A549 (cell line): ENCODE results near the gene SERTAD4. TPM values are rescaled to one million over a fixed set of nuclear protein-coding genes. Genes with fewer than 3 reads are reported as not detected.

Source experiments
- ATAC-seq, 2 experiments: fragments of 200-7000 bp in 1 of 2; fragments of >200 bp in 1 of 2; cut with Nextera tagmentation in 1 of 2; cut with Tn5 transposase in 1 of 2; 3 replicates each; pipeline versions ENCODE4 v1.8.0 to v1.9.1; 2018 to 2020; ENCODE audit warnings: mild to moderate bottlenecking in 1 of 2, moderate library complexity in 1 of 2
- CTCF ChIA-PET: fragments of 300-600 bp; sonication (Branson Sonifier 250); formaldehyde crosslinking; extraction: SDS; loops from one replicate; lab custom pipeline; 2021; ENCODE audit warnings: antibody characterized with exemption, inconsistent platforms; lab: Yijun Ruan, JAX
- POLR2A ChIA-PET: fragments of 350-600 bp; formaldehyde crosslinking; extraction: SDS; loops from one replicate; lab custom pipeline; 2021; ENCODE audit warnings: antibody characterized with exemption, inconsistent platforms; lab: Yijun Ruan, JAX
- DNase-seq, 2 experiments: peaks; one replicate each; pipeline versions ENCODE4 v3.0.0 to v3.0.0-alpha.2; 2011 to 2016; ENCODE audit warnings: low read depth in 1 of 2, low spot score in 1 of 2
- FAIRE-seq: peaks from 2 replicates; lab custom pipeline; 2011; peaks lifted over from hg19 to GRCh38; lab: Jason Lieb, UNC
- H3K27ac ChIP-seq, 2 experiments: fragments of >200 bp; sonication (Bioruptor Twin); formaldehyde crosslinking; 3 replicates each; pipeline ENCODE4 v1.5.1; 2016 to 2017
- H3K4me1 ChIP-seq: fragments of >200 bp; sonication (Bioruptor Twin); formaldehyde crosslinking; 3 replicates; pipeline ENCODE4 v1.6.1; 2016
- H3K4me2 ChIP-seq: fragments of >200 bp; sonication (Bioruptor Twin); formaldehyde crosslinking; 3 replicates; pipeline ENCODE4 v1.6.1; 2016
- H3K4me3 ChIP-seq: fragments of >200 bp; sonication (Bioruptor Twin); formaldehyde crosslinking; 3 replicates; pipeline ENCODE4 v1.5.1; 2016
- H3K9me3 ChIP-seq: fragments of >200 bp; sonication (Bioruptor Twin); formaldehyde crosslinking; 3 replicates; pipeline ENCODE4 v1.6.1; 2016
- CEBPB ChIP-seq, 2 experiments: fragments of >200 bp in 1 of 2; sonication (Bioruptor Twin) in 1 of 2; formaldehyde crosslinking in 1 of 2; IDR thresholded peaks; 2 replicates each; pipeline ENCODE4 v1.6.1; 2012 to 2016
- CHD2 ChIP-seq: fragments of 150-350 bp; IDR thresholded peaks from 2 replicates; pipeline ENCODE4 v1.6.1; 2014; ENCODE audit warnings: low read length; ENCODE audit not compliant: partially characterized antibody
- CHD4 ChIP-seq: fragments of 200-600 bp; sonication (generic); IDR thresholded peaks from 2 replicates; pipeline ENCODE4 v1.6.1; 2016; ENCODE audit warnings: antibody characterized with exemption, mild to moderate bottlenecking, borderline replicate concordance
- ESRRA ChIP-seq: fragments of 150-350 bp; IDR thresholded peaks from 2 replicates; pipeline ENCODE4 v1.6.1; 2014; ENCODE audit warnings: mild to moderate bottlenecking, low read length, borderline replicate concordance
- GATA3 ChIP-seq: IDR thresholded peaks from 2 replicates; pipeline ENCODE4 v1.6.1; 2012; ENCODE audit warnings: borderline replicate concordance
- HOXB13 ChIP-seq: fragments of 250-450 bp; sonication (Bioruptor Pico); IDR thresholded peaks from 2 replicates; pipeline ENCODE4 v1.5.0; 2020; ENCODE audit warnings: low read depth, mild to moderate bottlenecking, moderate library complexity
- JUN ChIP-seq, 2 experiments: fragments of >200 bp; sonication (Bioruptor Twin); formaldehyde crosslinking; IDR thresholded peaks; 2 replicates in 1 of 2; 3 replicates in 1 of 2; pipeline ENCODE4 v1.6.1; 2016 to 2017
- KDM5A ChIP-seq: fragments of 200-600 bp; sonication (generic); IDR thresholded peaks from 2 replicates; pipeline ENCODE4 v1.6.1; 2016; ENCODE audit warnings: antibody characterized with exemption, mild to moderate bottlenecking
- NPAS2 ChIP-seq: fragments of 250-450 bp; sonication (Bioruptor Pico); IDR thresholded peaks from 2 replicates; pipeline ENCODE4 v1.8.0; 2022; ENCODE audit warnings: mild to moderate bottlenecking, moderate library complexity, borderline replicate concordance
- NR3C1 ChIP-seq: fragments of >200 bp; sonication (Bioruptor Twin); formaldehyde crosslinking; IDR thresholded peaks from 3 replicates; pipeline ENCODE4 v1.6.1; 2017
- PHF8 ChIP-seq: fragments of 200-600 bp; sonication (generic); IDR thresholded peaks from 2 replicates; pipeline ENCODE4 v1.6.1; 2016; ENCODE audit warnings: low read depth, mild to moderate bottlenecking, antibody characterized with exemption, moderate library complexity, borderline replicate concordance
- POLR2AphosphoS2 ChIP-seq: conservative IDR thresholded peaks from 2 replicates; pipeline ENCODE4 v1.6.1; 2012; ENCODE audit warnings: low read length, improper control_type of control experiment, inconsistent platforms
- RARB ChIP-seq: fragments of 250-450 bp; sonication (Bioruptor Pico); IDR thresholded peaks from 2 replicates; pipeline ENCODE4 v1.8.0; 2021; ENCODE audit warnings: mild to moderate bottlenecking, moderate library complexity
- RFX5 ChIP-seq: fragments of 450-650 bp; IDR thresholded peaks from 2 replicates; pipeline ENCODE4 v1.7.1; 2014; ENCODE audit warnings: antibody characterized with exemption, mild to moderate bottlenecking, moderate library complexity
- RNF2 ChIP-seq: fragments of 200-600 bp; sonication (generic); IDR thresholded peaks from 2 replicates; pipeline ENCODE4 v1.6.1; 2016; ENCODE audit warnings: low read depth, mild to moderate bottlenecking, antibody characterized with exemption, moderate library complexity, borderline replicate concordance
- SMC3 ChIP-seq: fragments of >200 bp; sonication (Bioruptor Twin); formaldehyde crosslinking; IDR thresholded peaks from 3 replicates; pipeline ENCODE4 v1.6.1; 2018; ENCODE audit warnings: inconsistent platforms
- SREBF2 ChIP-seq: fragments of 450-650 bp; IDR thresholded peaks from 2 replicates; pipeline ENCODE4 v1.6.1; 2014; ENCODE audit warnings: mild to moderate bottlenecking, moderate library complexity
- TP53 ChIP-seq: fragments of 250-450 bp; sonication (Bioruptor Pico); IDR thresholded peaks from 2 replicates; pipeline ENCODE4 v1.5.0; 2021; ENCODE audit warnings: mild to moderate bottlenecking, moderate library complexity
- ZC3H11A ChIP-seq: fragments of 450-650 bp; IDR thresholded peaks from 2 replicates; pipeline ENCODE4 v1.6.1; 2014; ENCODE audit warnings: antibody characterized with exemption, mild to moderate bottlenecking
- ZFP36 ChIP-seq: fragments of 450-650 bp; IDR thresholded peaks from 2 replicates; pipeline ENCODE4 v1.6.1; 2014; ENCODE audit warnings: borderline replicate concordance; ENCODE audit not compliant: partially characterized antibody
- WGBS: methylation state at CpG from one replicate; pipeline ENCODE4 v1.1.6; 2017; ENCODE audit errors: missing lambda C conversion rate; 5-methylcytosine and 5-hydroxymethylcytosine counted together
- polyA plus RNA-seq, 4 experiments: library from polyadenylated mRNA; depleted of rRNA in 3 of 4; stranded (reverse); fragments of >200 nt; fragmentation: RNase III in 1 of 4; extraction: RNeasy Plus Mini Kit Qiagen cat#74134 plus additional on column Dnase treatment in 1 of 4; gene quantifications; 2 replicates in 3 of 4; 3 replicates in 1 of 4; pipeline ENCODE4 v1.2.3, GENCODE V29; 2011 to 2017
- TF ChIP-seq, protein P1 (sequence below): fragments of >200 bp; sonication (Bioruptor Twin); formaldehyde crosslinking; IDR thresholded peaks from 3 replicates; pipeline ENCODE4 v1.6.1; 2016
- TF ChIP-seq, protein P2 (sequence below): IDR thresholded peaks from 2 replicates; pipeline ENCODE4 v1.6.1; 2012
- TF ChIP-seq, protein P3 (sequence below): fragments of >200 bp; sonication (Bioruptor Twin); formaldehyde crosslinking; IDR thresholded peaks from 2 replicates; pipeline ENCODE4 v1.6.1; 2016
- TF ChIP-seq, protein P4 (sequence below): fragments of 250-450 bp; sonication (Bioruptor Pico); IDR thresholded peaks from 2 replicates; pipeline ENCODE4 v1.5.0; 2021; ENCODE audit warnings: mild to moderate bottlenecking, moderate library complexity, borderline replicate concordance
- TF ChIP-seq, protein P5 (sequence below): fragments of >200 bp; sonication (Bioruptor Twin); formaldehyde crosslinking; IDR thresholded peaks from 3 replicates; pipeline ENCODE4 v1.5.1; 2016

SERTAD4 gene
- polyA plus RNA-seq, 2 of the 4 experiments (the other 2 are of a cell fraction) = 0.62 to 0.71 TPM

DNA sequence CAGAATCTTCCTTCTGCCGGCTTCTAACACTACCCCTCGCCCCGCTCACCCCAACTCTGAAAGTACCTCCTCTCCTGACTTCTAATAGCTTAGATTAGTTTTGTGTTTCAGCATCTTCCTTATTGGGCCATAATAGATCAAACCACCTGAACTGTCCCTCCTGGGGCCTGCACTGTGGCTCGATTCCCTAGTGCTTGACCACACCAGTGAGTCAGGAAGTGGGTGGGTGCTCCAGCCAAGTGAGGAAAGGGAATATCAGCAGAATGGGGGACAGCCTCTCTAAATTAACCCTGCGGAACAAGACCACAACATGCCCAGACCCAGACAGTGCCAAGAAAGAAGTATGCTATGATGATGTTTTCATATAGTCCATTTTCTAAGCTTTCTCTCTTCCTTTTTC, 8.5 kb downstream of the SERTAD4 start:
- TF ChIP-seq ZFP36 = no peak
- no peak for TF ChIP-seq HOXB13
- no peak for TF ChIP-seq JUN (IDR thresholded peaks at IDR 0.05)
- no peak for TF ChIP-seq CHD2
- TF ChIP-seq RFX5 = no peak
- no peak for TF ChIP-seq ZC3H11A
- no peak for TF ChIP-seq TP53 (CRISPR knock-in tag)
- no peak for TF ChIP-seq NPAS2 (CRISPR knock-in tag)
- TF ChIP-seq CHD4 = no peak
- TF ChIP-seq, protein P1, sequence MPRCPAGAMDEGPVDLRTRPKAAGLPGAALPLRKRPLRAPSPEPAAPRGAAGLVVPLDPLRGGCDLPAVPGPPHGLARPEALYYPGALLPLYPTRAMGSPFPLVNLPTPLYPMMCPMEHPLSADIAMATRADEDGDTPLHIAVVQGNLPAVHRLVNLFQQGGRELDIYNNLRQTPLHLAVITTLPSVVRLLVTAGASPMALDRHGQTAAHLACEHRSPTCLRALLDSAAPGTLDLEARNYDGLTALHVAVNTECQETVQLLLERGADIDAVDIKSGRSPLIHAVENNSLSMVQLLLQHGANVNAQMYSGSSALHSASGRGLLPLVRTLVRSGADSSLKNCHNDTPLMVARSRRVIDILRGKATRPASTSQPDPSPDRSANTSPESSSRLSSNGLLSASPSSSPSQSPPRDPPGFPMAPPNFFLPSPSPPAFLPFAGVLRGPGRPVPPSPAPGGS = no peak
- TF ChIP-seq SMC3 = no peak
- TF ChIP-seq CEBPB (IDR thresholded peaks at IDR 0.05) = no peak
- TF ChIP-seq, protein P2, sequence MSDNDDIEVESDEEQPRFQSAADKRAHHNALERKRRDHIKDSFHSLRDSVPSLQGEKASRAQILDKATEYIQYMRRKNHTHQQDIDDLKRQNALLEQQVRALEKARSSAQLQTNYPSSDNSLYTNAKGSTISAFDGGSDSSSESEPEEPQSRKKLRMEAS = no peak
- no peak for TF ChIP-seq PHF8
- no peak for TF ChIP-seq GATA3
- TF ChIP-seq, protein P3, sequence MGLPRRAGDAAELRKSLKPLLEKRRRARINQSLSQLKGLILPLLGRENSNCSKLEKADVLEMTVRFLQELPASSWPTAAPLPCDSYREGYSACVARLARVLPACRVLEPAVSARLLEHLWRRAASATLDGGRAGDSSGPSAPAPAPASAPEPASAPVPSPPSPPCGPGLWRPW = no peak
- TF ChIP-seq, protein P4, sequence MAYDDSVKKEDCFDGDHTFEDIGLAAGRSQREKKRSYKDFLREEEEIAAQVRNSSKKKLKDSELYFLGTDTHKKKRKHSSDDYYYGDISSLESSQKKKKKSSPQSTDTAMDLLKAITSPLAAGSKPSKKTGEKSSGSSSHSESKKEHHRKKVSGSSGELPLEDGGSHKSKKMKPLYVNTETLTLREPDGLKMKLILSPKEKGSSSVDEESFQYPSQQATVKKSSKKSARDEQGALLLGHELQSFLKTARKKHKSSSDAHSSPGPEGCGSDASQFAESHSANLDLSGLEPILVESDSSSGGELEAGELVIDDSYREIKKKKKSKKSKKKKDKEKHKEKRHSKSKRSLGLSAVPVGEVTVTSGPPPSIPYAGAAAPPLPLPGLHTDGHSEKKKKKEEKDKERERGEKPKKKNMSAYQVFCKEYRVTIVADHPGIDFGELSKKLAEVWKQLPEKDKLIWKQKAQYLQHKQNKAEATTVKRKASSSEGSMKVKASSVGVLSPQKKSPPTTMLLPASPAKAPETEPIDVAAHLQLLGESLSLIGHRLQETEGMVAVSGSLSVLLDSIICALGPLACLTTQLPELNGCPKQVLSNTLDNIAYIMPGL (CRISPR knock-in tag) = no peak
- TF ChIP-seq KDM5A = no peak
- TF ChIP-seq, protein P5, sequence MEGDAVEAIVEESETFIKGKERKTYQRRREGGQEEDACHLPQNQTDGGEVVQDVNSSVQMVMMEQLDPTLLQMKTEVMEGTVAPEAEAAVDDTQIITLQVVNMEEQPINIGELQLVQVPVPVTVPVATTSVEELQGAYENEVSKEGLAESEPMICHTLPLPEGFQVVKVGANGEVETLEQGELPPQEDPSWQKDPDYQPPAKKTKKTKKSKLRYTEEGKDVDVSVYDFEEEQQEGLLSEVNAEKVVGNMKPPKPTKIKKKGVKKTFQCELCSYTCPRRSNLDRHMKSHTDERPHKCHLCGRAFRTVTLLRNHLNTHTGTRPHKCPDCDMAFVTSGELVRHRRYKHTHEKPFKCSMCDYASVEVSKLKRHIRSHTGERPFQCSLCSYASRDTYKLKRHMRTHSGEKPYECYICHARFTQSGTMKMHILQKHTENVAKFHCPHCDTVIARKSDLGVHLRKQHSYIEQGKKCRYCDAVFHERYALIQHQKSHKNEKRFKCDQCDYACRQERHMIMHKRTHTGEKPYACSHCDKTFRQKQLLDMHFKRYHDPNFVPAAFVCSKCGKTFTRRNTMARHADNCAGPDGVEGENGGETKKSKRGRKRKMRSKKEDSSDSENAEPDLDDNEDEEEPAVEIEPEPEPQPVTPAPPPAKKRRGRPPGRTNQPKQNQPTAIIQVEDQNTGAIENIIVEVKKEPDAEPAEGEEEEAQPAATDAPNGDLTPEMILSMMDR = no peak
- no peak for TF ChIP-seq RNF2
- H3K27ac ChIP-seq = no peak overlapping the region
- no peak overlapping the region for H3K4me3 ChIP-seq
- DNase-seq (no peak), FAIRE-seq (no peak), ATAC-seq (no peak)
- POLR2A ChIA-PET = no interaction called here
- CTCF ChIA-PET = interaction anchor here (0.9 to 2.3 kb wide), 5 partner anchors 10 to 70 kb away, joined by 3 to 9 read pairs (median 6); no protein-coding TSS in a partner anchor
- WGBS = 82% methylated on average over 5 of the region's 5 CpGs
- no peak overlapping the region for H3K4me2 ChIP-seq
- no peaks in the 10 kb centered on the region for H3K9me3 ChIP-seq
- peaks cover 17% of the 10 kb centered on the region for H3K4me1 ChIP-seq

DNA sequence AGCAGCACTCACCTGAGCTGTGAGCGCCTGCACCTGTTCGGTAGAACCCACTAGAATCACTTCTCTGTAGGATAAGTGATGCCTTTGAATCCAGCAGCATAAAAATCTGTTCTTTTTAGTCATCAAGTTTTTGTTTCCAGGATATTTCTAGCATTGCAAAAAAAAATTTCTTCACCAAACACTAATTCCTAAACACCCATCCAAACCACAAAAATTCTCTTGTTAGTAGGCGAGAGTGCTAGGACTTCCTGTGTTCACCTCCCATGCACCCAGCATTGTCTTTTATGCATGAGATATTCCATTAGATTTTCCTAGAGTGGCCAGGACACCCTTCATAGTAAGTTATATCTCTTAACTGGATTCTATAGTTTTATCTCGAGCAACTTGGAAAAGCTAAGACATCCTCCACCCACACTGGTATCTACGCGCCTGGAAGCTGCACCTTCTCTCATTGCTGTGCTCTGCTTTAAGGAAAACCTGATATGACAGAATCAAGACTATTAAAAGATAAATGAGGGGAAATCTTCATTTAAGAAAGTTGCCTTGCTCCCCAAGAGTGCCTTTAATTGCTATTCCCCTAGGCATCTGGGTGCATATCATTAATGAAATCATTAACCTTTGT, 12.3 kb downstream of the SERTAD4 start:
- WGBS = 82% methylated on average over 6 of the region's 6 CpGs
- FAIRE-seq = no peak
- no peak for ATAC-seq
- CTCF ChIA-PET = interaction anchor here (0.6 to 0.8 kb wide), 2 partner anchors 67 to 89 kb away, joined by 3 to 4 read pairs; no protein-coding TSS in a partner anchor
- Histone ChIP-seq H3K4me2 (no peak overlapping the region), H3K9me3 (no peaks in the 10 kb centered on the region), H3K4me1 (peaks cover 29% of the 10 kb centered on the region), H3K4me3 (no peak overlapping the region), H3K27ac (no peak overlapping the region)
- POLR2A ChIA-PET = no interaction called here
- no peak for DNase-seq
- TF ChIP-seq HOXB13 (no peak), ESRRA (no peak), POLR2AphosphoS2 (no peak), NR3C1 (no peak), RARB (CRISPR knock-in tag) (no peak), SREBF2 (no peak), CHD2 (no peak)
- TF ChIP-seq, all 56 proteins: peak for 0
